ENCODE data around the gene SPR. TPM values are rescaled to one million over a fixed set of nuclear protein-coding genes. Genes with fewer than 3 reads are reported as not detected.

SPR gene
- 18.3 and 21.0 TPM in 2 replicates for total RNA-seq

GRCh38 chr2:72887032-72887739 is at the start of gene SPR:
TSS of gene SPR (plus strand) at chr2:72887408. CDS start at chr2:72887433, 25 bp downstream.

GRCh38 chr2:72917138-72917876 is 30.1 kb downstream of the SPR start, which contains the start of gene EMX1:
TSS of gene EMX1 (plus strand) at chr2:72917519. CDS start at chr2:72917853, 334 bp downstream.

Other genes with a start within 250 kb of the SPR start
- 22.3 and 41.5 TPM in 2 replicates for gene EXOC6B, start 61.4 kb upstream of the SPR start, total RNA-seq
- gene EMX1, start 30.1 kb downstream of the SPR start, total RNA-seq, result not detected in 2 replicates
- 10.3 and 15.6 TPM in 2 replicates for gene SFXN5, start 184.3 kb downstream of the SPR start, total RNA-seq
- gene RAB11FIP5, start 225.5 kb downstream of the SPR start, total RNA-seq, result 32.6 and 36.6 TPM in 2 replicates

All from cardiac ventricle fibroblast (primary cell).